ENCODE data around the gene NELFB. TPM values are rescaled to one million over a fixed set of nuclear protein-coding genes. Genes with fewer than 3 reads are reported as not detected.

Gene NELFB
- total and polyA plus RNA-seq, 4 donors, result 30.4 to 56.2 (median 44.2) TPM

DNA sequence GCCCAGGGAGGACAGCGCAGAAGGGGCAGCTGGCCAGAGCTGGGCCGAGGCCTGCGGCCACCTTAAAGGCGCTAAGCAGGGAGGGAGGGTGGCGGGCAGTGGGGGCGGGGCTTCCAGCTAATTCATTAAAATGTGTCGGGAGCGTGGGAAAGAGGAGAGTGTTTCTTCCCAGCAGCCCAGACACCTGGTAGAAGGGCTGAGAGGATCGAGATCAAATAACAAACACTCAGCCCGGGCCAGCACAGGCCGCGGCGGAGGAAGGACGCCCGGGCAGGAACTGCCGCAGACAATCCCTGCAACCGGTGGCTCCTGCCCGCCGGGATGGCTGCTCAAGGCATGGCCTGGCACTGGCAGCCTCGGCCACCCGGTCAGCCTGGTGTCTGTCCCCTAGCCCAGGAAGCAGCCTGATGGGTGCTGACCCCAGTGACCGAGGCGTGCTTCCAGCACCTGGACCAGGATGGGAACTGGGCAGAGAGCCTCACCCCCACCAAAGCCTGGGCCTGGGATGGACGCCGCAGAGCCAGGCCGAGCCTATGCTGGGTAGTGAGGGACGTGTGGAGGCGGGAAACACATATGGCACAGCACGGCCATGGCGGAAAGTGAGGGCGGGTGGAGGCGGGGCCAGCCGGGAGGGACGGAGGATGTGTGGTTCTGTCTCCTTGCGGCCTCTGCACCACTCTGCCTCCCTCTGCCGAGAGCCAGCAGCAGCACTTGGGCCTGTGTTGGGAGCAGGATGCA, 50.1 kb downstream of the NELFB start:
- Histone ChIP-seq H3K9me3 (ENCODE audit: control insufficient read depth in 4 of 4, insufficient read depth in 3 of 4, low read length in 3 of 4) (no peaks in the 10 kb centered on the region), H3K36me3 (ENCODE audit: control insufficient read depth in 4 of 4, insufficient read depth in 4 of 4, low read length in 4 of 4) (no peaks in the 10 kb centered on the region), H3K9ac (ENCODE audit: insufficient read depth in 1 of 2, low read length in 2 of 2) (no peak overlapping the region), H3K4me3 (no peak overlapping the region), H3K4me1 (ENCODE audit: control insufficient read depth in 5 of 5, insufficient read depth in 5 of 5, low read length in 5 of 5) (peaks cover 0 to 60% (median 19%) of the 10 kb centered on the region in 5 donors), H3K27me3 (ENCODE audit: control insufficient read depth in 3 of 3, insufficient read depth in 3 of 3, low read length in 2 of 3) (peaks cover 0 to 3% (median under 1%) of the 10 kb centered on the region in 3 donors), H3K27ac (ENCODE audit: low read depth in 1 of 2, low read length in 1 of 2) (peak overlapping the region; percentile 84 to 85)
- WGBS, 2 donors, result 14 to 30% methylated on average over 34 to 36 of the region's 36 CpGs
- TF ChIP-seq, protein P1, sequence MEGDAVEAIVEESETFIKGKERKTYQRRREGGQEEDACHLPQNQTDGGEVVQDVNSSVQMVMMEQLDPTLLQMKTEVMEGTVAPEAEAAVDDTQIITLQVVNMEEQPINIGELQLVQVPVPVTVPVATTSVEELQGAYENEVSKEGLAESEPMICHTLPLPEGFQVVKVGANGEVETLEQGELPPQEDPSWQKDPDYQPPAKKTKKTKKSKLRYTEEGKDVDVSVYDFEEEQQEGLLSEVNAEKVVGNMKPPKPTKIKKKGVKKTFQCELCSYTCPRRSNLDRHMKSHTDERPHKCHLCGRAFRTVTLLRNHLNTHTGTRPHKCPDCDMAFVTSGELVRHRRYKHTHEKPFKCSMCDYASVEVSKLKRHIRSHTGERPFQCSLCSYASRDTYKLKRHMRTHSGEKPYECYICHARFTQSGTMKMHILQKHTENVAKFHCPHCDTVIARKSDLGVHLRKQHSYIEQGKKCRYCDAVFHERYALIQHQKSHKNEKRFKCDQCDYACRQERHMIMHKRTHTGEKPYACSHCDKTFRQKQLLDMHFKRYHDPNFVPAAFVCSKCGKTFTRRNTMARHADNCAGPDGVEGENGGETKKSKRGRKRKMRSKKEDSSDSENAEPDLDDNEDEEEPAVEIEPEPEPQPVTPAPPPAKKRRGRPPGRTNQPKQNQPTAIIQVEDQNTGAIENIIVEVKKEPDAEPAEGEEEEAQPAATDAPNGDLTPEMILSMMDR (IDR thresholded peaks at IDR 0.05; ENCODE audit: control extremely low read depth, extremely low read depth), result no peak
- ATAC-seq (ENCODE audit: insufficient read depth, low FRiP score) (peak; percentile 4), DNase-seq (peak; percentile 50 to 76 (median 64))

DNA sequence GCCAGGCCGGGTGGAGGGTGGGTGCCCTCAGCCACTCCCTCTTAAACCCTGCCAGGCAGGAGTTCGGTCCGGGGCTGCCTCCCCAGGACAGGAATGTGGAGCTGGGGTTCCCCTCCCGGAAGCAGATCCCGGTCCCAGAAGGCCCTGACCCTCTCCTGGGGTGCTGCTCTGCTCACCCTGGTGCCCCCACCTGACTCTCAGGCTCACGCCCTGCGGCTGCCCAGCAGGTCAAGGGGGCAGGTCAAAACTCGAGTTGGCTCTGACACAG, 50.6 kb downstream of the NELFB start:
- peaks cover 0 to 3% (median 0%) of the 10 kb centered on the region in 3 donors for H3K27me3 ChIP-seq (ENCODE audit: control insufficient read depth in 3 of 3, insufficient read depth in 3 of 3, low read length in 2 of 3)
- peaks cover 0 to 57% (median 19%) of the 10 kb centered on the region in 5 donors for H3K4me1 ChIP-seq (ENCODE audit: control insufficient read depth in 5 of 5, insufficient read depth in 5 of 5, low read length in 5 of 5)
- no peak overlapping the region for H3K4me3 ChIP-seq
- DNase-seq, result no peak
- no peak overlapping the region for H3K9ac ChIP-seq (ENCODE audit: insufficient read depth in 1 of 2, low read length in 2 of 2)
- no peaks in the 10 kb centered on the region for H3K36me3 ChIP-seq (ENCODE audit: control insufficient read depth in 4 of 4, insufficient read depth in 4 of 4, low read length in 4 of 4)
- 15 to 41% methylated on average over 8 of the region's 8 CpGs for WGBS, 2 donors
- TF ChIP-seq, protein P1 (IDR thresholded peaks at IDR 0.05; ENCODE audit: control extremely low read depth, extremely low read depth), result no peak
- no peak for ATAC-seq (ENCODE audit: insufficient read depth, low FRiP score)
- peak overlapping the region; percentile 84 to 85 for H3K27ac ChIP-seq (ENCODE audit: low read depth in 1 of 2, low read length in 1 of 2)
- no peaks in the 10 kb centered on the region for H3K9me3 ChIP-seq (ENCODE audit: control insufficient read depth in 4 of 4, insufficient read depth in 3 of 4, low read length in 3 of 4)

DNA sequence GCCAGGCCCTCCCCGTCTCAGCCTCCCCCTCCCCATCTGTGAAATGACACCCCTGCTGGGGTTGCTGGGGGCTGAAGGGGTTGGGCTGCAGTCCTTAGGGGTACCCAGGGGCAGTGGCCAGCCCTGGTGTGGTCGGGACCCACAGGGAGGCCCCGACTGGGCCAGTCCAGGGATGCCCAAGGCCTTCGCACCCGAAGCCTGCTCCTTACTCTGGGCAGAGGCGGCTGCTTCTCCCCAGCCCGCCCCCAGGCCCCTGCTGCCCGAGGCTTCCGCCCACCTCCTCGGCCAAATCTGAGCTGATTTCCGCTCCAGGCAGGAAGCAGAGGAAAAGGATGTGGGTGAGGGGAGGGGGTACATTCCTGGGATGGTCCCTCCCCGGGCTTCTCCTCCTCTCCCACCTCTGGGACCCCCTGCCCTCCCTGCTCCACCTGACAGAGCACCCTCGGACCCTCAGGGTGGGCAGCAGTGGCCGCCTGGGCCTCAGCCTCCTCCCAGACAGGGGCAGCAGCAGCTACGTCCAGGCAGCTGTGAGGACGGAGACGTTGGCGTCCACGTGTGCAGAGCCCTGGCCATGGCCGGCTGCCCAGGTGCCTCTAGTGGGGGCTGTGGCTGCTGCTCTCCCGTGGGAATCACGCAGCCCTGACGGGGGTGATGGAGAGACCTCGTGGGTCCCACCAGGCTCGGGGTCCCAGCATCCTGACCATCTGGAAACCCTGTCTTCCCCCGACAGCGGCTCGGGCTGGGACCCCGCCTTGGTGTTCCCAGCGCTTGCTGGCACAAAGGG, 51.1 kb downstream of the NELFB start:
- 22 to 26% methylated on average over 29 to 30 of the region's 30 CpGs for WGBS, 2 donors
- no peak for ATAC-seq (ENCODE audit: insufficient read depth, low FRiP score)
- no peaks in the 10 kb centered on the region for H3K9me3 ChIP-seq (ENCODE audit: control insufficient read depth in 4 of 4, insufficient read depth in 3 of 4, low read length in 3 of 4)
- H3K27ac ChIP-seq (ENCODE audit: low read depth in 1 of 2, low read length in 1 of 2), result peak overlapping the region; percentile 84 to 86
- DNase-seq, result peak in 1 of 3 donors; percentile 60
- peaks cover 0 to 3% (median 0%) of the 10 kb centered on the region in 3 donors for H3K27me3 ChIP-seq (ENCODE audit: control insufficient read depth in 3 of 3, insufficient read depth in 3 of 3, low read length in 2 of 3)
- H3K4me3 ChIP-seq, result no peak overlapping the region
- peaks cover 0 to 51% (median 19%) of the 10 kb centered on the region in 5 donors for H3K4me1 ChIP-seq (ENCODE audit: control insufficient read depth in 5 of 5, insufficient read depth in 5 of 5, low read length in 5 of 5)
- TF ChIP-seq, protein P1 (IDR thresholded peaks at IDR 0.05; ENCODE audit: control extremely low read depth, extremely low read depth), result no peak
- no peaks in the 10 kb centered on the region for H3K36me3 ChIP-seq (ENCODE audit: control insufficient read depth in 4 of 4, insufficient read depth in 4 of 4, low read length in 4 of 4)
- no peak overlapping the region for H3K9ac ChIP-seq (ENCODE audit: insufficient read depth in 1 of 2, low read length in 2 of 2)
